A549 (cell line): ENCODE data around the gene ATP4A.

Source experiments
- EHMT2 ChIP-seq: fragments of 200-600 bp; sonication (generic); IDR thresholded peaks from 2 replicates; pipeline ENCODE4 v1.6.1; 2016; ENCODE audit warnings: antibody characterized with exemption, low read depth, mild to moderate bottlenecking, moderate library complexity
- POLR2A ChIP-seq: IDR thresholded peaks from 2 replicates; pipeline ENCODE4 v1.6.1; 2012; ENCODE audit warnings: mild to moderate bottlenecking, low read length
- TF ChIP-seq, protein P1 (sequence below): fragments of 450-650 bp; IDR thresholded peaks from 2 replicates; pipeline ENCODE4 v1.6.1; 2014; ENCODE audit warnings: antibody characterized with exemption
- TF ChIP-seq, protein P2 (sequence below): fragments of >200 bp; sonication (Bioruptor Twin); formaldehyde crosslinking; IDR thresholded peaks from 3 replicates; pipeline ENCODE4 v1.5.1; 2016
- TF ChIP-seq, protein P3 (sequence below): fragments of 200-600 bp; sonication (generic); IDR thresholded peaks from 2 replicates; pipeline ENCODE4 v1.6.1; 2016; ENCODE audit warnings: antibody characterized with exemption, mild to moderate bottlenecking, moderate library complexity

DNA sequence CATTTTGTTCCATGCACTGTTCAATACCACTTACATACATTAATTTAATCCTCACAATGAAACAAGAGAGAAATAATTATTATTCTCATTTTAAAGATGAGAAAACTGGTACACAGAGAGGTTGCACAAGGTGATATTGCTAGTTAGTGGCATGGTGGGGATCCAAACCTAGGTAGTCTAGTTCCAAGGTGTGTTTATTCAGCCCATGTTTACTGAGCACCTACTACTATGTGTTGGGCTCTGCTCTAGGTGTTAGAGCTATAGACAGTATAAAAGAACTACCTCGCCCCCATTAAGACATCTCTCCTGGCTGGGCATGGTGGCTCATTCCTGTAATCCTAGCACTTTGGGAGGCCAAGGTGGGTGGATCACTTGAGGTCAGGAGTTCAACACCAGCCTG is 19.3 kb upstream of the ATP4A start:
- TF ChIP-seq, protein P1, sequence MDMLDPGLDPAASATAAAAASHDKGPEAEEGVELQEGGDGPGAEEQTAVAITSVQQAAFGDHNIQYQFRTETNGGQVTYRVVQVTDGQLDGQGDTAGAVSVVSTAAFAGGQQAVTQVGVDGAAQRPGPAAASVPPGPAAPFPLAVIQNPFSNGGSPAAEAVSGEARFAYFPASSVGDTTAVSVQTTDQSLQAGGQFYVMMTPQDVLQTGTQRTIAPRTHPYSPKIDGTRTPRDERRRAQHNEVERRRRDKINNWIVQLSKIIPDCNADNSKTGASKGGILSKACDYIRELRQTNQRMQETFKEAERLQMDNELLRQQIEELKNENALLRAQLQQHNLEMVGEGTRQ, result no peak
- TF ChIP-seq, protein P2, sequence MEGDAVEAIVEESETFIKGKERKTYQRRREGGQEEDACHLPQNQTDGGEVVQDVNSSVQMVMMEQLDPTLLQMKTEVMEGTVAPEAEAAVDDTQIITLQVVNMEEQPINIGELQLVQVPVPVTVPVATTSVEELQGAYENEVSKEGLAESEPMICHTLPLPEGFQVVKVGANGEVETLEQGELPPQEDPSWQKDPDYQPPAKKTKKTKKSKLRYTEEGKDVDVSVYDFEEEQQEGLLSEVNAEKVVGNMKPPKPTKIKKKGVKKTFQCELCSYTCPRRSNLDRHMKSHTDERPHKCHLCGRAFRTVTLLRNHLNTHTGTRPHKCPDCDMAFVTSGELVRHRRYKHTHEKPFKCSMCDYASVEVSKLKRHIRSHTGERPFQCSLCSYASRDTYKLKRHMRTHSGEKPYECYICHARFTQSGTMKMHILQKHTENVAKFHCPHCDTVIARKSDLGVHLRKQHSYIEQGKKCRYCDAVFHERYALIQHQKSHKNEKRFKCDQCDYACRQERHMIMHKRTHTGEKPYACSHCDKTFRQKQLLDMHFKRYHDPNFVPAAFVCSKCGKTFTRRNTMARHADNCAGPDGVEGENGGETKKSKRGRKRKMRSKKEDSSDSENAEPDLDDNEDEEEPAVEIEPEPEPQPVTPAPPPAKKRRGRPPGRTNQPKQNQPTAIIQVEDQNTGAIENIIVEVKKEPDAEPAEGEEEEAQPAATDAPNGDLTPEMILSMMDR, result no peak
- TF ChIP-seq POLR2A, result no peak
- TF ChIP-seq, protein P3, sequence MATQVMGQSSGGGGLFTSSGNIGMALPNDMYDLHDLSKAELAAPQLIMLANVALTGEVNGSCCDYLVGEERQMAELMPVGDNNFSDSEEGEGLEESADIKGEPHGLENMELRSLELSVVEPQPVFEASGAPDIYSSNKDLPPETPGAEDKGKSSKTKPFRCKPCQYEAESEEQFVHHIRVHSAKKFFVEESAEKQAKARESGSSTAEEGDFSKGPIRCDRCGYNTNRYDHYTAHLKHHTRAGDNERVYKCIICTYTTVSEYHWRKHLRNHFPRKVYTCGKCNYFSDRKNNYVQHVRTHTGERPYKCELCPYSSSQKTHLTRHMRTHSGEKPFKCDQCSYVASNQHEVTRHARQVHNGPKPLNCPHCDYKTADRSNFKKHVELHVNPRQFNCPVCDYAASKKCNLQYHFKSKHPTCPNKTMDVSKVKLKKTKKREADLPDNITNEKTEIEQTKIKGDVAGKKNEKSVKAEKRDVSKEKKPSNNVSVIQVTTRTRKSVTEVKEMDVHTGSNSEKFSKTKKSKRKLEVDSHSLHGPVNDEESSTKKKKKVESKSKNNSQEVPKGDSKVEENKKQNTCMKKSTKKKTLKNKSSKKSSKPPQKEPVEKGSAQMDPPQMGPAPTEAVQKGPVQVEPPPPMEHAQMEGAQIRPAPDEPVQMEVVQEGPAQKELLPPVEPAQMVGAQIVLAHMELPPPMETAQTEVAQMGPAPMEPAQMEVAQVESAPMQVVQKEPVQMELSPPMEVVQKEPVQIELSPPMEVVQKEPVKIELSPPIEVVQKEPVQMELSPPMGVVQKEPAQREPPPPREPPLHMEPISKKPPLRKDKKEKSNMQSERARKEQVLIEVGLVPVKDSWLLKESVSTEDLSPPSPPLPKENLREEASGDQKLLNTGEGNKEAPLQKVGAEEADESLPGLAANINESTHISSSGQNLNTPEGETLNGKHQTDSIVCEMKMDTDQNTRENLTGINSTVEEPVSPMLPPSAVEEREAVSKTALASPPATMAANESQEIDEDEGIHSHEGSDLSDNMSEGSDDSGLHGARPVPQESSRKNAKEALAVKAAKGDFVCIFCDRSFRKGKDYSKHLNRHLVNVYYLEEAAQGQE, result no peak
- TF ChIP-seq EHMT2, result no peak
